HG03565 (cell line): ENCODE results near the gene TNFAIP1.

ENCODE experiments used
- ATAC-seq: cut with Tn5 transposase; IDR thresholded peaks from one replicate; pipeline ENCODE4 v1.9.1; 2021; ENCODE audit warnings: mild to moderate bottlenecking, moderate library complexity; ENCODE audit not compliant: unreplicated experiment

TNFAIP1 gene

DNA sequence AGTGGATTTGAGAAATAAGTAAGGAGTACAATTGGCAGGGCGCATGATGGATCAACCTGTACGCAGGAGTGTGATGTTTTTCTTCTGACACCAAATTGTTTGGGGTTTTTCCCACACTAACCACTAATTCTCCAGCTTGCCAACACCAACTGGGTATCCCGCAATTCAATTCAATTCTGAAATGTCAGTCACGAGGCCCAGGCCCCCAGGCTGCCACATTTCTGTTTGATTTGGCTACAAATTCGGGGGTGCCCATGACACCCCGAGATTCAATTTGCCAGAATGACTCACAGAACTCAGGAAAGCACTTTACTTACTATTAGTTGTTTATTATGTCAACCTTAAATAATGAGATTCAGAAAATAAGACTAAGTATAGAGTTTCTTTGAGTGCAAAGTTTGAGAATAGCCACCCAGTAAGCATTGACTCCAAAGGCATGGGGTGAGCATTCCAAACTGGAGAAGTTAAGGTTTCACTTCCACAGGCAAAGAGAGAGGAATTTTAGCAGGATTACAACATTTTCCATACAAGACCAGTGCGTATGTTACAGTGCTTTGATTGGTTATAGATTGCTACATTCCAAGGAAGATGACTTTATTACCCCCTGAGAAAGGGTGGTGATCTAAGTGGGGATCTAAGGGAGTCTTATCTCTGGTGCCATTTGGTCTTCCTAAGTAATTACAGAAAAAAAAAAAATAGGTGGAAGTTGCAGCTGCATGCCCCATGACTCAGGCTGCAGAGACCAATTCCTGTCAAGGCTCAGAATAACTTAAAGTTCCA is 59.0 kb downstream of the TNFAIP1 start:
- no peak for ATAC-seq

- ATAC-seq = no peak
Observed at GRCh38 chr17:28395426-28395825, 59.9 kb downstream of the TNFAIP1 start.

- ATAC-seq = no peak
Observed at GRCh38 chr17:28395968-28396367, 60.4 kb downstream of the TNFAIP1 start.
